ENCODE results near the gene CCDC13. TPM values are rescaled to one million over a fixed set of nuclear protein-coding genes. Genes with fewer than 3 reads are reported as not detected.
A peak's percentile ranks its signal among the peaks of the same experiment; 100 is the strongest.

Gene CCDC13, protein sequence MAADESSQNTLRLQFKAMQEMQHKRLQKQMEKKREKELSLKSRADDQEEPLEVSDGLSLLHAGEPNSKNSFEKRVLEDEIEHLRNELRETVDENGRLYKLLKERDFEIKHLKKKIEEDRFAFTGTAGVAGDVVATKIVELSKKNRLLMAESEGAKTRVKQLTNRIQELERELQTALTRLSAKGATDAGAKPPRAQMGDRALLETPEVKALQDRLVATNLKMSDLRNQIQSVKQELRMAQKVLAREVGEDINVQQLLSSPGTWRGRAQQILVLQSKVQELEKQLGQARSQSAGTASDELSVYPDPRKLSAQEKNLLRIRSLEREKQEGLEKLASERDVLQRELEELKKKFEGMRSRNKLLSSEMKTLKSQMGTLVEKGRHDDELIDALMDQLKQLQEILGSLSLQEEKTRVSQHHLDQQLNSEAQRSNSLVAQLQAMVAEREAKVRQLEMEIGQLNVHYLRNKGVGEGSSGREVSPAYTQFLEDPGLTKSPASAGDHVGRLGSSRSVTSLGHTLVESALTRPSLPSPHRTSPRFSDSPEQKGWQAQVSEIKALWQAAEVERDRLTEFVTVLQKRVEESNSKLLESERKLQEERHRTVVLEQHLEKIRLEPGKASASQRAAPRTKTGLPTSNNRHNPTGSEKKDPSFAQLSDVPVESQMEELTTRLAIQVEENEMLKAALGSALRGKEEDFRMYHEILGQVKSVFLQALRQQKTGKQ
- total RNA-seq (2021; ENCODE audit: unreplicated experiment) (2.3 TPM), Bru-seq, nascent RNA (percentile 57 among the genes with signal in this experiment), BruChase-seq, experiment 1, labeled RNA remaining after a 6-hour chase (percentile 57 among the genes with signal in this experiment), BruChase-seq, experiment 2, labeled RNA remaining after a 2-hour chase (percentile 87 among the genes with signal in this experiment)
- 0.35 and 1.2 TPM in 2 replicates for polyA plus RNA-seq (2012)
- long read RNA-seq = 0 reads

GRCh38 chr3:42772670-42773408, at the start of gene CCDC13:
CCDC13 (minus strand) TSS chr3:42773253; CDS start chr3:42758345, 14,908 bp downstream.
- no peak for TF ChIP-seq CEBPB (IDR thresholded peaks at IDR 0.05; ENCODE audit: low read depth)
- TF ChIP-seq ELF1 (IDR thresholded peaks at IDR 0.05; ENCODE audit: borderline replicate concordance, low read depth) = no peak
- TF ChIP-seq JUND (IDR thresholded peaks at IDR 0.05) = no peak
- no peak for TF ChIP-seq EZH2 (IDR thresholded peaks at IDR 0.05)
- no peak for TF ChIP-seq SP1 (IDR thresholded peaks at IDR 0.05; ENCODE audit: low read depth)
- no peak for TF ChIP-seq CBX3 (IDR thresholded peaks at IDR 0.05; ENCODE audit: low read depth)
- no peak for TF ChIP-seq CTCF (IDR thresholded peaks at IDR 0.05 in 2 of 3, conservative IDR thresholded peaks at IDR 0.05 in 1 of 3; ENCODE audit: borderline replicate concordance in 1 of 3, insufficient read depth in 1 of 3, low read depth in 2 of 3, low read length in 2 of 3)
- TF ChIP-seq POLR2AphosphoS5 (IDR thresholded peaks at IDR 0.05; ENCODE audit: low read depth, low read length) = no peak
- no peak for TF ChIP-seq YY1 (IDR thresholded peaks at IDR 0.05; ENCODE audit: extremely low read depth, insufficient replicate concordance, low read depth, low read length)
- no peak for TF ChIP-seq FOSL1 (IDR thresholded peaks at IDR 0.05; ENCODE audit: low read depth)
- no peak for TF ChIP-seq POLR2A (IDR thresholded peaks at IDR 0.05; ENCODE audit: borderline replicate concordance, extremely low read depth, insufficient read depth, insufficient read length)
- TF ChIP-seq EGR1 (IDR thresholded peaks at IDR 0.05; ENCODE audit: low read depth) = no peak
- no peak for TF ChIP-seq RAD21 (IDR thresholded peaks at IDR 0.05; ENCODE audit: low read depth)
- no peak for TF ChIP-seq ZFX (IDR thresholded peaks at IDR 0.05)
- BruUV-seq (replicated peaks) = no TSS peak
- Histone ChIP-seq H3K4me3 (replicated peaks in 1 of 2; ENCODE audit: low read depth in 1 of 2, low read length in 2 of 2) (no peak within 1 kb of the TSS), H3K79me2 (ENCODE audit: insufficient read depth, low read length) (no peaks in the 10 kb centered on the region), H3K4me1 (ENCODE audit: control insufficient read depth in 1 of 2, insufficient read depth in 2 of 2, low read length in 2 of 2) (no peaks in the 10 kb centered on the region), H3K27me3 (ENCODE audit: insufficient read depth, low read length) (no peaks in the 10 kb centered on the region), H4K20me1 (ENCODE audit: insufficient read depth) (no peaks in the 10 kb centered on the region), H3K36me3 (ENCODE audit: control insufficient read depth in 1 of 2, insufficient read depth in 2 of 2, low read length in 2 of 2) (peaks cover 0 to 4% of the 10 kb centered on the region in 2 experiments; a peak in 1 of 4 replicates), H2AFZ (ENCODE audit: low read depth, low read length, poor library complexity, severe bottlenecking) (no peak within 1 kb of the TSS), H3K9me3 (ENCODE audit: control insufficient read depth in 1 of 2, insufficient read depth in 1 of 2, low read depth in 1 of 2, low read length in 2 of 2) (no peaks in the 10 kb centered on the region), H3K9me2 (ENCODE audit: insufficient read depth) (no peaks in the 10 kb centered on the region), H3K9ac (ENCODE audit: low read length) (no peak within 1 kb of the TSS), H3K27ac (ENCODE audit: low read depth, low read length) (no peak within 1 kb of the TSS), H3K4me2 (ENCODE audit: low read length) (no peak within 1 kb of the TSS)
- intact Hi-C loops (cut with micrococcal nuclease) = no loop called here
- DNase-seq (ENCODE audit: low read depth, low spot score) = no peak
- no peak for ATAC-seq
- CTCF ChIA-PET = no interaction called here
- POLR2A ChIA-PET = no interaction called here
- RAD21 ChIA-PET (ENCODE audit: low non-redundant PET in 1 of 2, low total read pairs in 2 of 2, uncharacterized antibody in 2 of 2, unreplicated experiment in 2 of 2) = no interaction called here

Data from HCT116 (cell line).